GM19035 (cell line): ENCODE results near the gene MIB1.
A peak's percentile ranks its signal among the peaks of the same experiment; 100 is the strongest.
"Not testable (repeated sequence)": the region's sequence is repeated elsewhere in the genome, so short reads cannot be mapped to it uniquely, and the experiment has no call there.

Experiments used
- ATAC-seq: cut with Tn5 transposase; IDR thresholded peaks from one replicate; pipeline ENCODE4 v1.9.1; 2021; ENCODE audit not compliant: unreplicated experiment

The MIB1 gene

GRCh38 chr18:21743166-21743832 lies 2.7 kb downstream of the MIB1 start:
- ATAC-seq = no peak

GRCh38 chr18:21745231-21745630 lies 4.6 kb downstream of the MIB1 start:
- no peak for ATAC-seq

- no peak for ATAC-seq
Observed at GRCh38 chr18:21747268-21747667, 6.7 kb downstream of the MIB1 start.

GRCh38 chr18:21747764-21748693 lies 7.4 kb downstream of the MIB1 start:
- ATAC-seq = no peak

- ATAC-seq = no peak
Observed at GRCh38 chr18:21757833-21758232, 17.2 kb downstream of the MIB1 start.

- no peak for ATAC-seq
Observed at GRCh38 chr18:21759836-21760235, 19.2 kb downstream of the MIB1 start.

GRCh38 chr18:21760321-21760720 lies 19.7 kb downstream of the MIB1 start:
- no peak for ATAC-seq

GRCh38 chr18:21761471-21762115 lies 21.0 kb downstream of the MIB1 start:
- no peak for ATAC-seq

GRCh38 chr18:21762181-21762772 lies 21.7 kb downstream of the MIB1 start:
- ATAC-seq = no peak

GRCh38 chr18:21763846-21764646 lies 23.5 kb downstream of the MIB1 start:
- no peak for ATAC-seq

GRCh38 chr18:21769206-21769605 lies 28.6 kb downstream of the MIB1 start:
- no peak for ATAC-seq

GRCh38 chr18:21774722-21775121 lies 34.1 kb downstream of the MIB1 start:
- no peak for ATAC-seq

- ATAC-seq = peak; percentile 65
Observed at GRCh38 chr18:21777814-21778213, 37.2 kb downstream of the MIB1 start.

GRCh38 chr18:21786526-21786925 lies 45.9 kb downstream of the MIB1 start:
- ATAC-seq = no peak

GRCh38 chr18:21796089-21796488 lies 55.5 kb downstream of the MIB1 start:
- ATAC-seq = not testable (repeated sequence)

- no peak for ATAC-seq
Observed at GRCh38 chr18:21798126-21798525, 57.5 kb downstream of the MIB1 start.

GRCh38 chr18:21799721-21800120 lies 59.1 kb downstream of the MIB1 start:
- ATAC-seq = no peak

- no peak for ATAC-seq
Observed at GRCh38 chr18:21803495-21803894, 62.9 kb downstream of the MIB1 start.

- no peak for ATAC-seq
Observed at GRCh38 chr18:21805771-21806366, 65.3 kb downstream of the MIB1 start.

- no peak for ATAC-seq
Observed at GRCh38 chr18:21808185-21808584, 67.6 kb downstream of the MIB1 start.
